Measurements from ENCODE around the gene ANKRD2.
A peak's percentile ranks its signal among the peaks of the same experiment; 100 is the strongest.

Gene ANKRD2

DNA sequence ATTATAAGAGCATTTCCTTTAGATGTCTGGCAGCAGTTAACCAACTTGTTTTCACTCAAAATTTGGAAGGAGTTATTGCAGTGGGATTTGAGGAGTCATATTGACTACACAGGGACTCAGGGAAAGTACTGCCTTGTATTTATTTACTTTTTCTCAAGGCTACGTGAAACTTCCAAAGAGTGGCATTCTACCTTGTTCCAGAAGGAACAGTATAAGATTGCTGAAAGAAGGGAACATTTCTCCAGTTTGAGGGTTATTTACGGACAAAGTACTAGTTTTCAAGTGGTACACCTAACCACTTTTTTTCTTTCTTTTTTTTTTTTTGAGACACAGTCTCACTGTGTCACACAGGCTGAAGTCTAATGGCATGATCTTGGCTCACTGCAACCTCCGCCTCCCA is 55.6 kb downstream of the ANKRD2 start:
- TF ChIP-seq, protein P1, sequence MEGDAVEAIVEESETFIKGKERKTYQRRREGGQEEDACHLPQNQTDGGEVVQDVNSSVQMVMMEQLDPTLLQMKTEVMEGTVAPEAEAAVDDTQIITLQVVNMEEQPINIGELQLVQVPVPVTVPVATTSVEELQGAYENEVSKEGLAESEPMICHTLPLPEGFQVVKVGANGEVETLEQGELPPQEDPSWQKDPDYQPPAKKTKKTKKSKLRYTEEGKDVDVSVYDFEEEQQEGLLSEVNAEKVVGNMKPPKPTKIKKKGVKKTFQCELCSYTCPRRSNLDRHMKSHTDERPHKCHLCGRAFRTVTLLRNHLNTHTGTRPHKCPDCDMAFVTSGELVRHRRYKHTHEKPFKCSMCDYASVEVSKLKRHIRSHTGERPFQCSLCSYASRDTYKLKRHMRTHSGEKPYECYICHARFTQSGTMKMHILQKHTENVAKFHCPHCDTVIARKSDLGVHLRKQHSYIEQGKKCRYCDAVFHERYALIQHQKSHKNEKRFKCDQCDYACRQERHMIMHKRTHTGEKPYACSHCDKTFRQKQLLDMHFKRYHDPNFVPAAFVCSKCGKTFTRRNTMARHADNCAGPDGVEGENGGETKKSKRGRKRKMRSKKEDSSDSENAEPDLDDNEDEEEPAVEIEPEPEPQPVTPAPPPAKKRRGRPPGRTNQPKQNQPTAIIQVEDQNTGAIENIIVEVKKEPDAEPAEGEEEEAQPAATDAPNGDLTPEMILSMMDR (IDR thresholded peaks at IDR 0.05; ENCODE audit: low read depth, low read length) = no peak
- no peak for DNase-seq (ENCODE audit: low read depth in 2 of 2)
- H3K4me3 ChIP-seq (replicated peaks in 1 of 2; ENCODE audit: low read depth in 2 of 2, low read length in 2 of 2) = no peak overlapping the region

- TF ChIP-seq, protein P1 (IDR thresholded peaks at IDR 0.05; ENCODE audit: low read depth, low read length) = no peak
- H3K4me3 ChIP-seq (replicated peaks in 1 of 2; ENCODE audit: low read depth in 2 of 2, low read length in 2 of 2) = no peak overlapping the region
- DNase-seq (ENCODE audit: low read depth in 2 of 2) = no peak
Measured at GRCh38 chr10:97629289-97629688, 56.7 kb downstream of the ANKRD2 start.

DNA sequence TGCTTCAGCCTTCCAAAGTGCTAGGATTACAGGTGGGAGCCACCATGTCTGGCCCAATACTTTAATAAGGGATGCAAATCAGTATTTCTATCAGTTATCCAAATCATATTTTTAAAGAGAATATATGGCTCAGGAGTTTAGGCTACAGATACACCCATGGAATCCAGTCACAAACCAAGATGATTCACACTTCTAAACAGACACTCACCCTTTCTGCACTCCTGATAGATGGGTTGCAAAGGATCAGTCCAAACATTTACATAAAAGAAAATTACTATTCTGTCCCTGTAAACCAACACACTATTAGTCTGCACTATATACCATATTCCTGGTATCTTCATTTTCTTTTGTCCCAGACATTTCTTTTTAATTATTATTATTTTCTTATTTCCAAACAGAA is 58.5 kb downstream of the ANKRD2 start:
- TF ChIP-seq, protein P1 (IDR thresholded peaks at IDR 0.05; ENCODE audit: low read depth, low read length) = no peak
- DNase-seq (ENCODE audit: low read depth in 2 of 2) = no peak
- H3K4me3 ChIP-seq (replicated peaks in 1 of 2; ENCODE audit: low read depth in 2 of 2, low read length in 2 of 2) = no peak overlapping the region

GRCh38 chr10:97632949-97633884 is 60.6 kb downstream of the ANKRD2 start, which contains the start of gene MORN4:
TSS of gene MORN4 (minus strand) at chr10:97633500. CDS start at chr10:97619653, 13,847 bp downstream.
- H3K4me3 ChIP-seq (replicated peaks in 1 of 2; ENCODE audit: low read depth in 2 of 2, low read length in 2 of 2) = peak within 1 kb of the TSS; percentile 88 to 90
- peak; percentile 91 to 93 for DNase-seq (ENCODE audit: low read depth in 2 of 2)
- TF ChIP-seq, protein P1 (IDR thresholded peaks at IDR 0.05; ENCODE audit: low read depth, low read length) = no peak

Data from cardiac fibroblast (primary cell).